Activated CD4-positive, alpha-beta memory T cell treated with anti-CD3 and anti-CD28 coated beads, Interleukin-2, amount 10 ng/mL, durations not matched to agents 7 days and 5 days (primary cell): Measurements from ENCODE around the gene CCL27. TPM values are rescaled to one million over a fixed set of nuclear protein-coding genes. Genes with fewer than 3 reads are reported as not detected.

ENCODE experiments used
- CTCF ChIA-PET: fragments of 350-600 bp; sonication (Branson Sonifier 250); formaldehyde crosslinking; loops from one replicate; lab custom pipeline; 2021; ENCODE audit warnings: antibody characterized with exemption, inconsistent platforms; lab: Charles Lee
- POLR2A ChIA-PET: fragments of 350-600 bp; sonication (Branson Sonifier 250); formaldehyde crosslinking; loops from one replicate; lab custom pipeline; 2021; ENCODE audit warnings: antibody characterized with exemption; lab: Charles Lee
- DNase-seq: peaks from one replicate; pipeline ENCODE4 v3.0.0-alpha.2; 2020
- H3K27ac Mint-ChIP-seq: one replicate; pipeline ENCODE4 v1.8.0; 2021; ENCODE audit warnings: mild to moderate bottlenecking, mixed read lengths
- H3K27me3 Mint-ChIP-seq: one replicate; pipeline ENCODE4 v1.8.0; 2021; ENCODE audit warnings: mixed read lengths
- H3K36me3 Mint-ChIP-seq: one replicate; pipeline ENCODE4 v1.8.0; 2021; ENCODE audit warnings: low read depth, mixed read lengths
- H3K4me1 Mint-ChIP-seq: one replicate; pipeline ENCODE4 v1.8.0; 2021; ENCODE audit warnings: mixed read lengths
- H3K4me3 Mint-ChIP-seq: one replicate; pipeline ENCODE4 v1.8.0; 2021; ENCODE audit warnings: mild to moderate bottlenecking, mixed read lengths
- H3K9me3 Mint-ChIP-seq: one replicate; pipeline ENCODE4 v1.8.0; 2021; ENCODE audit warnings: mixed read lengths
- total RNA-seq, 2 experiments: library from RNA; stranded (reverse); gene quantifications; one replicate each; pipeline ENCODE4 v1.2.3, GENCODE V29; 2021

The CCL27 gene
- total RNA-seq, 2 experiments from 2014 or later, result not detected

- Mint-ChIP-seq H3K36me3 (no peaks in the 10 kb centered on the region), H3K27ac (no peak within 1 kb of the TSS), H3K4me3 (no peak within 1 kb of the TSS), H3K4me1 (no peaks in the 10 kb centered on the region), H3K9me3 (no peaks in the 10 kb centered on the region), H3K27me3 (no peaks in the 10 kb centered on the region)
- DNase-seq, result no peak
- CTCF ChIA-PET, result interaction anchor here (0.9 to 1.2 kb wide), 2 partner anchors 9 to 11 kb away, joined by 3 to 5 read pairs; no protein-coding TSS in a partner anchor
- POLR2A ChIA-PET, result no interaction called here
Observed at GRCh38 chr9:34690983-34691935, 28.8 kb upstream of the CCL27 start, which contains the start of gene CCL19. Gene CCL19, minus strand, starts transcription at chr9:34691276. Its CDS starts 137 bp downstream, at chr9:34691139.

GRCh38 chr9:34689512-34689911 is 27.1 kb upstream of the CCL27 start:
- peaks cover 6% of the 10 kb centered on the region for H3K4me1 Mint-ChIP-seq
- no peaks in the 10 kb centered on the region for H3K36me3 Mint-ChIP-seq
- POLR2A ChIA-PET, result no interaction called here
- CTCF ChIA-PET, result no interaction called here
- H3K9me3 Mint-ChIP-seq, result no peaks in the 10 kb centered on the region
- H3K27ac Mint-ChIP-seq, result no peak overlapping the region
- DNase-seq, result no peak
- no peaks in the 10 kb centered on the region for H3K27me3 Mint-ChIP-seq
- H3K4me3 Mint-ChIP-seq, result no peak overlapping the region

- H3K27ac Mint-ChIP-seq, result no peak overlapping the region
- ChIA-PET CTCF (no interaction called here), POLR2A (no interaction called here)
- no peaks in the 10 kb centered on the region for H3K27me3 Mint-ChIP-seq
- H3K36me3 Mint-ChIP-seq, result no peaks in the 10 kb centered on the region
- no peak overlapping the region for H3K4me3 Mint-ChIP-seq
- H3K4me1 Mint-ChIP-seq, result peaks cover 7% of the 10 kb centered on the region
- DNase-seq, result no peak
- H3K9me3 Mint-ChIP-seq, result no peaks in the 10 kb centered on the region
Observed at GRCh38 chr9:34689116-34689470, 26.6 kb upstream of the CCL27 start.

GRCh38 chr9:34688329-34689115 is 26.1 kb upstream of the CCL27 start:
- Mint-ChIP-seq H3K4me3 (no peak overlapping the region), H3K27me3 (no peaks in the 10 kb centered on the region), H3K27ac (no peak overlapping the region), H3K4me1 (peaks cover 10% of the 10 kb centered on the region), H3K9me3 (no peaks in the 10 kb centered on the region), H3K36me3 (no peaks in the 10 kb centered on the region)
- ChIA-PET CTCF (no interaction called here), POLR2A (no interaction called here)
- no peak for DNase-seq

- H3K36me3 Mint-ChIP-seq, result no peaks in the 10 kb centered on the region
- H3K4me3 Mint-ChIP-seq, result no peak overlapping the region
- no peaks in the 10 kb centered on the region for H3K9me3 Mint-ChIP-seq
- H3K27ac Mint-ChIP-seq, result no peak overlapping the region
- CTCF ChIA-PET, result interaction anchor here (0.9 kb wide), 1 partner anchor 297 kb away, joined by 3 read pairs; no protein-coding TSS in a partner anchor
- peaks cover 10% of the 10 kb centered on the region for H3K4me1 Mint-ChIP-seq
- POLR2A ChIA-PET, result interaction anchor here (0.9 kb wide), 1 partner anchor 28 kb away, joined by 3 read pairs; no protein-coding TSS in a partner anchor
- no peaks in the 10 kb centered on the region for H3K27me3 Mint-ChIP-seq
- no peak for DNase-seq
Observed at GRCh38 chr9:34687276-34688030, 25.0 kb upstream of the CCL27 start.

- POLR2A ChIA-PET, result interaction anchor here (0.9 kb wide), 1 partner anchor 29 kb away, joined by 3 read pairs; no protein-coding TSS in a partner anchor
- H3K4me3 Mint-ChIP-seq, result no peak overlapping the region
- H3K27ac Mint-ChIP-seq, result no peak overlapping the region
- no peaks in the 10 kb centered on the region for H3K27me3 Mint-ChIP-seq
- DNase-seq, result no peak
- H3K9me3 Mint-ChIP-seq, result no peaks in the 10 kb centered on the region
- H3K36me3 Mint-ChIP-seq, result no peaks in the 10 kb centered on the region
- peaks cover 10% of the 10 kb centered on the region for H3K4me1 Mint-ChIP-seq
- CTCF ChIA-PET, result interaction anchor here (0.9 to 1.9 kb wide), 3 partner anchors 12 to 297 kb away, joined by 3 to 7 read pairs (median 4); no protein-coding TSS in a partner anchor
Observed at GRCh38 chr9:34686732-34687131, 24.3 kb upstream of the CCL27 start.

GRCh38 chr9:34686231-34686630 is 23.8 kb upstream of the CCL27 start:
- peaks cover 10% of the 10 kb centered on the region for H3K4me1 Mint-ChIP-seq
- no peaks in the 10 kb centered on the region for H3K9me3 Mint-ChIP-seq
- H3K27ac Mint-ChIP-seq, result no peak overlapping the region
- POLR2A ChIA-PET, result no interaction called here
- DNase-seq, result no peak
- peaks cover under 1% of the 10 kb centered on the region for H3K36me3 Mint-ChIP-seq
- no peak overlapping the region for H3K4me3 Mint-ChIP-seq
- H3K27me3 Mint-ChIP-seq, result no peaks in the 10 kb centered on the region
- CTCF ChIA-PET, result interaction anchor here (1.3 to 1.9 kb wide), 2 partner anchors 12 to 16 kb away, joined by 4 to 7 read pairs; no protein-coding TSS in a partner anchor

GRCh38 chr9:34685591-34685990 is 23.1 kb upstream of the CCL27 start:
- POLR2A ChIA-PET, result no interaction called here
- H3K9me3 Mint-ChIP-seq, result no peaks in the 10 kb centered on the region
- no peak overlapping the region for H3K4me3 Mint-ChIP-seq

GRCh38 chr9:34684816-34685215 is 22.4 kb upstream of the CCL27 start:
- DNase-seq, result no peak
- Mint-ChIP-seq H3K9me3 (no peaks in the 10 kb centered on the region), H3K4me3 (no peak overlapping the region), H3K27ac (no peak overlapping the region), H3K4me1 (peaks cover 10% of the 10 kb centered on the region), H3K36me3 (peaks cover 6% of the 10 kb centered on the region), H3K27me3 (no peaks in the 10 kb centered on the region)
- ChIA-PET POLR2A (no interaction called here), CTCF (no interaction called here)

More at GRCh38 chr9:34685591-34685990, 23.1 kb upstream of the CCL27 start:
- peaks cover 6% of the 10 kb centered on the region for H3K36me3 Mint-ChIP-seq
- DNase-seq, result no peak
- H3K4me1 Mint-ChIP-seq, result peaks cover 10% of the 10 kb centered on the region
- CTCF ChIA-PET, result interaction anchor here (0.6 to 1.9 kb wide), 3 partner anchors 13 to 214 kb away, joined by 4 to 7 read pairs (median 4); no protein-coding TSS in a partner anchor
- H3K27me3 Mint-ChIP-seq, result no peaks in the 10 kb centered on the region
- H3K27ac Mint-ChIP-seq, result no peak overlapping the region

GRCh38 chr9:34684145-34684544 is 21.7 kb upstream of the CCL27 start:
- ChIA-PET CTCF (interaction anchor here (1.2 kb wide), 1 partner anchor 17 kb away, joined by 4 read pairs; no protein-coding TSS in a partner anchor), POLR2A (no interaction called here)
- Mint-ChIP-seq H3K36me3 (peaks cover 6% of the 10 kb centered on the region), H3K4me1 (peaks cover 10% of the 10 kb centered on the region), H3K9me3 (no peaks in the 10 kb centered on the region), H3K27ac (no peak overlapping the region), H3K4me3 (no peak overlapping the region), H3K27me3 (no peaks in the 10 kb centered on the region)
- no peak for DNase-seq

- H3K4me1 Mint-ChIP-seq, result peaks cover 2% of the 10 kb centered on the region
- DNase-seq, result no peak
- H3K27ac Mint-ChIP-seq, result no peak overlapping the region
- no peaks in the 10 kb centered on the region for H3K9me3 Mint-ChIP-seq
- CTCF ChIA-PET, result interaction anchor here (3.1 kb wide), 1 partner anchor 26 kb away, joined by 22 read pairs; no protein-coding TSS in a partner anchor
- H3K36me3 Mint-ChIP-seq, result peaks cover 2% of the 10 kb centered on the region
- POLR2A ChIA-PET, result interaction anchor here (1.1 to 1.3 kb wide), 2 partner anchors 11 to 12 kb away, joined by 3 read pairs; no protein-coding TSS in a partner anchor
- H3K4me3 Mint-ChIP-seq, result no peak overlapping the region
- no peaks in the 10 kb centered on the region for H3K27me3 Mint-ChIP-seq
Observed at GRCh38 chr9:34675869-34676268, 13.4 kb upstream of the CCL27 start.
